ENCODE measurements around the gene ERMP1. TPM values are rescaled to one million over a fixed set of nuclear protein-coding genes. Genes with fewer than 3 reads are reported as not detected.

The ERMP1 gene
- total and polyA plus RNA-seq, 2 of the 8 experiments (the other 6 are each of a cell fraction or from before 2014, with no cell fraction given) = 12.8 to 16.7 TPM

- no peak for TF ChIP-seq GTF2F1 (IDR thresholded peaks at IDR 0.05; ENCODE audit: borderline replicate concordance, low read depth, low read length)
- no peak for TF ChIP-seq CREB1 (IDR thresholded peaks at IDR 0.05)
- TF ChIP-seq USF2 (IDR thresholded peaks at IDR 0.05; ENCODE audit: low read length) = no peak
- TF ChIP-seq POU5F1 (IDR thresholded peaks at IDR 0.05; ENCODE audit: low read depth, low read length) = no peak
Measured at GRCh38 chr9:5786370-5787127, 46.4 kb downstream of the ERMP1 start (continued).

Data from H1 (cell line).